Tibial nerve (tissue), 4 donors: ENCODE measurements around the gene OSR1. TPM values are rescaled to one million over a fixed set of nuclear protein-coding genes. Genes with fewer than 3 reads are reported as not detected.

Source experiments
- DNase-seq, 2 donors: peaks; one replicate each; pipeline ENCODE4 v3.0.0-alpha.2; 2019; ENCODE audit warnings: low spot score in 2 of 2
- H3K27ac ChIP-seq, 4 donors: fragments of 200-600 bp; sonication (generic) in 3 of 4; one replicate each; pipeline ENCODE4 v1.5.1; 2017 to 2019; ENCODE audit warnings: mild to moderate bottlenecking in 1 of 4
- H3K27me3 ChIP-seq, 2 donors: fragments of 200-600 bp; sonication (generic) in 1 of 2; one replicate each; pipeline versions ENCODE4 v1.5.1 to v1.6.0; 2017 to 2019
- H3K36me3 ChIP-seq, 3 donors: fragments of 200-600 bp; sonication (generic); one replicate each; pipeline ENCODE4 v1.5.1; 2018 to 2019
- H3K4me1 ChIP-seq, 4 donors: fragments of 200-600 bp; sonication (generic) in 3 of 4; one replicate each; pipeline ENCODE4 v1.5.1; 2017 to 2019
- H3K4me3 ChIP-seq, 4 donors: fragments of 200-600 bp; sonication (generic) in 3 of 4; one replicate each; pipeline ENCODE4 v1.5.1; 2017 to 2019; ENCODE audit warnings: mild to moderate bottlenecking in 1 of 4, moderate library complexity in 1 of 4
- H3K9me3 ChIP-seq, 4 donors: fragments of 200-600 bp; sonication (generic) in 3 of 4; one replicate each; pipeline ENCODE4 v1.5.1; 2017 to 2019
- CTCF ChIP-seq, 5 experiments: fragments of 200-600 bp in 3 of 5; fragments of 450-650 bp in 2 of 5; sonication (generic) in 3 of 5; IDR thresholded peaks; one replicate each; pipeline ENCODE4 v1.5.1; 2016 to 2019; ENCODE audit warnings: antibody characterized with exemption in 5 of 5, mild to moderate bottlenecking in 3 of 5, moderate library complexity in 2 of 5
- EP300 ChIP-seq, 2 donors: sonication (generic); formaldehyde crosslinking; IDR thresholded peaks; one replicate each; pipeline ENCODE4 v1.6.1; 2017; ENCODE audit warnings: antibody characterized with exemption in 2 of 2, mild to moderate bottlenecking in 1 of 2
- POLR2A ChIP-seq, 2 donors: fragments of 450-650 bp; IDR thresholded peaks; one replicate each; pipeline ENCODE4 v1.6.1; 2017; ENCODE audit warnings: antibody characterized with exemption in 2 of 2, mild to moderate bottlenecking in 2 of 2, moderate library complexity in 2 of 2
- WGBS, 2 donors: methylation state at CpG; one replicate each; pipeline ENCODE4 v1.1.5; 2018; 5-methylcytosine and 5-hydroxymethylcytosine counted together
- total RNA-seq, 4 donors: library from RNA; depleted of rRNA; stranded (reverse); fragments of >200 nt; gene quantifications; one replicate each; pipeline ENCODE4 v1.1.0, GENCODE V29; 2016

OSR1 gene
- total RNA-seq, 4 donors from 2014 or later, result 8.5 to 22.7 (median 17.9) TPM

GRCh38 chr2:19368760-19369159 is 10.3 kb upstream of the OSR1 start:
- H3K9me3 ChIP-seq, result no peaks in the 10 kb centered on the region
- H3K27me3 ChIP-seq, result peaks cover 0 to 11% of the 10 kb centered on the region in 2 donors
- H3K36me3 ChIP-seq, result no peaks in the 10 kb centered on the region
- DNase-seq, result no peak
- WGBS, 2 donors, result 76 to 86% methylated on average over 4 of the region's 4 CpGs
- TF ChIP-seq CTCF (IDR thresholded peaks at IDR 0.05), result no peak
- no peak for TF ChIP-seq POLR2A (IDR thresholded peaks at IDR 0.05)
- no peak for TF ChIP-seq EP300 (IDR thresholded peaks at IDR 0.05)
- H3K4me3 ChIP-seq, result no peak overlapping the region
- no peaks in the 10 kb centered on the region for H3K4me1 ChIP-seq
- no peak overlapping the region for H3K27ac ChIP-seq

GRCh38 chr2:19367326-19367725 is 8.9 kb upstream of the OSR1 start:
- Histone ChIP-seq H3K9me3 (no peaks in the 10 kb centered on the region), H3K4me1 (peaks cover 0 to 7% (median 0%) of the 10 kb centered on the region in 4 donors), H3K27me3 (peaks cover 0 to 20% of the 10 kb centered on the region in 2 donors), H3K36me3 (no peaks in the 10 kb centered on the region), H3K27ac (no peak overlapping the region), H3K4me3 (no peak overlapping the region)
- 88 to 89% methylated on average over 5 of the region's 5 CpGs for WGBS, 2 donors
- no peak for DNase-seq
- TF ChIP-seq CTCF (IDR thresholded peaks at IDR 0.05), result no peak
- TF ChIP-seq EP300 (IDR thresholded peaks at IDR 0.05), result no peak
- TF ChIP-seq POLR2A (IDR thresholded peaks at IDR 0.05), result no peak

- Histone ChIP-seq H3K4me1 (peaks cover 0 to 19% (median 4%) of the 10 kb centered on the region in 4 donors), H3K27ac (no peak overlapping the region), H3K27me3 (peaks cover 0 to 40% of the 10 kb centered on the region in 2 donors), H3K36me3 (no peaks in the 10 kb centered on the region), H3K9me3 (no peaks in the 10 kb centered on the region), H3K4me3 (no peak overlapping the region)
- DNase-seq, result no peak
- 85 to 98% methylated on average over 3 of the region's 3 CpGs for WGBS, 2 donors
- TF ChIP-seq CTCF (IDR thresholded peaks at IDR 0.05), result no peak
- TF ChIP-seq POLR2A (IDR thresholded peaks at IDR 0.05), result no peak
- no peak for TF ChIP-seq EP300 (IDR thresholded peaks at IDR 0.05)
These were observed 6.7 kb upstream of the OSR1 start for GRCh38 chr2:19365126-19365525.

GRCh38 chr2:19364014-19364413 is 5.6 kb upstream of the OSR1 start:
- Histone ChIP-seq H3K27me3 (peaks cover 0 to 48% of the 10 kb centered on the region in 2 donors), H3K9me3 (no peaks in the 10 kb centered on the region), H3K27ac (no peak overlapping the region), H3K4me1 (peaks cover 0 to 23% (median 6%) of the 10 kb centered on the region in 4 donors), H3K36me3 (no peaks in the 10 kb centered on the region), H3K4me3 (no peak overlapping the region)
- TF ChIP-seq POLR2A (IDR thresholded peaks at IDR 0.05) (no peak), CTCF (IDR thresholded peaks at IDR 0.05) (no peak), EP300 (IDR thresholded peaks at IDR 0.05) (no peak)
- WGBS, 2 donors, result 59 to 66% methylated on average over 3 of the region's 3 CpGs
- no peak for DNase-seq

GRCh38 chr2:19363474-19363778 is 5.0 kb upstream of the OSR1 start:
- Histone ChIP-seq H3K9me3 (no peaks in the 10 kb centered on the region), H3K27ac (peak overlapping the region in 1 of 4 donors; percentile 17), H3K4me1 (peaks cover 0 to 29% (median 8%) of the 10 kb centered on the region in 4 donors), H3K27me3 (peaks cover 0 to 54% of the 10 kb centered on the region in 2 donors), H3K4me3 (peak overlapping the region; percentile 39 to 57 (median 51)), H3K36me3 (no peaks in the 10 kb centered on the region)
- 3 to 4% methylated on average over 20 of the region's 20 CpGs for WGBS, 2 donors
- no peak for DNase-seq
- TF ChIP-seq POLR2A (IDR thresholded peaks at IDR 0.05) (no peak), CTCF (IDR thresholded peaks at IDR 0.05) (no peak)
